ENCODE measurements around the gene MFSD11.

DNA sequence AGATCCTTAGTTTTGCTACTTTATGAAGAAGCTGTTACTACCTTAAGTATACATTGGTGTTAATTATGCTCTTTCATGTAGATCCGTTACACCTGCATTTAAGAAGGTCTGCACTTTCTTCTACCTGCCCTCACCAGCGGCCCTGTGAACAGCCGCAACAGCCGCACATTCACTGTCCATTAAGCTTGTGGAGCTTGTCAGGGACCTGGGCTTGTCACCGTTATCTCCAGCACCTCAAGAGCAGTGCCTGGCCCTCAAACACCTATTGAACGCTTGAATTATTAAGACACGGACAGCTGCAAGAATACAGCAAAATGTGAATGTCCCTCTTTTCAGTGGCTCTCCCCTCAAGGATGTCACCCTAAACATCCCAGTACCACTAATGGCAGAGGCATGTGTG is 24.2 kb upstream of the MFSD11 start:
- TF ChIP-seq POLR2A (IDR thresholded peaks at IDR 0.05) (no peak), POLR2AphosphoS5 (IDR thresholded peaks at IDR 0.05; ENCODE audit: insufficient read depth in 1 of 2, low read depth in 1 of 2) (no peak)
- TF ChIP-seq, protein P1, sequence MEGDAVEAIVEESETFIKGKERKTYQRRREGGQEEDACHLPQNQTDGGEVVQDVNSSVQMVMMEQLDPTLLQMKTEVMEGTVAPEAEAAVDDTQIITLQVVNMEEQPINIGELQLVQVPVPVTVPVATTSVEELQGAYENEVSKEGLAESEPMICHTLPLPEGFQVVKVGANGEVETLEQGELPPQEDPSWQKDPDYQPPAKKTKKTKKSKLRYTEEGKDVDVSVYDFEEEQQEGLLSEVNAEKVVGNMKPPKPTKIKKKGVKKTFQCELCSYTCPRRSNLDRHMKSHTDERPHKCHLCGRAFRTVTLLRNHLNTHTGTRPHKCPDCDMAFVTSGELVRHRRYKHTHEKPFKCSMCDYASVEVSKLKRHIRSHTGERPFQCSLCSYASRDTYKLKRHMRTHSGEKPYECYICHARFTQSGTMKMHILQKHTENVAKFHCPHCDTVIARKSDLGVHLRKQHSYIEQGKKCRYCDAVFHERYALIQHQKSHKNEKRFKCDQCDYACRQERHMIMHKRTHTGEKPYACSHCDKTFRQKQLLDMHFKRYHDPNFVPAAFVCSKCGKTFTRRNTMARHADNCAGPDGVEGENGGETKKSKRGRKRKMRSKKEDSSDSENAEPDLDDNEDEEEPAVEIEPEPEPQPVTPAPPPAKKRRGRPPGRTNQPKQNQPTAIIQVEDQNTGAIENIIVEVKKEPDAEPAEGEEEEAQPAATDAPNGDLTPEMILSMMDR (IDR thresholded peaks at IDR 0.05), result no peak
